ENCODE measurements around the gene MAP1S. TPM values are rescaled to one million over a fixed set of nuclear protein-coding genes. Genes with fewer than 3 reads are reported as not detected.

The MAP1S gene
- polyA plus RNA-seq, 1 of the 3 experiments (the other 2 are of a cell fraction): 18.4 TPM

- Histone ChIP-seq H3K9me2 (no peaks in the 10 kb centered on the region), H2AFZ (ENCODE audit: low read depth) (no peak overlapping the region), H3K4me2 (no peak overlapping the region), H3K9ac (no peak overlapping the region), H3K9me3 (no peaks in the 10 kb centered on the region), H3K27me3 (ENCODE audit: insufficient read depth) (peaks cover 9% of the 10 kb centered on the region; the same call in 1 of the 2 replicates), H3F3A (replicated peaks; ENCODE audit: insufficient read depth) (no peaks in the 10 kb centered on the region), H3K27ac (ENCODE audit: low read depth in 2 of 2, low read length in 1 of 2) (no peak overlapping the region), H3K36me3 (replicated peaks in 1 of 2; ENCODE audit: control insufficient read depth in 1 of 2, insufficient read depth in 2 of 2, low read length in 1 of 2) (no peaks in the 10 kb centered on the region), H3K4me3 (ENCODE audit: low read depth in 2 of 2, low read length in 1 of 2) (no peak overlapping the region), H3K4me1 (ENCODE audit: control insufficient read depth in 1 of 2, insufficient read depth in 2 of 2, low read depth in 1 of 2, low read length in 1 of 2) (peaks cover 0 to 2% of the 10 kb centered on the region in 2 experiments; a peak in 1 of 4 replicates), H4K20me1 (ENCODE audit: insufficient read depth) (no peaks in the 10 kb centered on the region), H3K79me2 (ENCODE audit: insufficient read depth) (no peaks in the 10 kb centered on the region)
- DNase-seq: no peak
- POLR2A ChIA-PET: no interaction called here
- CTCF ChIA-PET: interaction anchor here (0.6 to 1.8 kb wide), 4 partner anchors 8 to 153 kb away, joined by 3 to 6 read pairs (median 4); no protein-coding TSS in a partner anchor
- WGBS (ENCODE audit: low lambda C conversion rate): 55% methylated on average over 4 of the region's 4 CpGs
- TF ChIP-seq ZBTB33 (IDR thresholded peaks at IDR 0.05; ENCODE audit: borderline replicate concordance, low read depth) (no peak), NRF1 (IDR thresholded peaks at IDR 0.05; ENCODE audit: low read depth, low read length) (no peak), CHD2 (IDR thresholded peaks at IDR 0.05; ENCODE audit: low read length, partially characterized antibody) (no peak), EZH2phosphoT487 (IDR thresholded peaks at IDR 0.05; ENCODE audit: borderline replicate concordance, low read depth) (no peak), YY1 (IDR thresholded peaks at IDR 0.05; ENCODE audit: low read depth) (no peak), CTCF (IDR thresholded peaks at IDR 0.05) (no peak), EP300 (IDR thresholded peaks at IDR 0.05; ENCODE audit: borderline replicate concordance in 1 of 2, low read depth in 1 of 2, low read length in 1 of 2) (no peak), NFIC (IDR thresholded peaks at IDR 0.05; ENCODE audit: borderline replicate concordance) (no peak), POLR2AphosphoS5 (IDR thresholded peaks at IDR 0.05; ENCODE audit: low read depth, low read length) (no peak), ELF1 (IDR thresholded peaks at IDR 0.05) (no peak), TCF12 (IDR thresholded peaks at IDR 0.05) (no peak), FOXJ3 (CRISPR knock-in tag; IDR thresholded peaks at IDR 0.05) (no peak), JUND (IDR thresholded peaks at IDR 0.05) (no peak), RXRA (IDR thresholded peaks at IDR 0.05; ENCODE audit: borderline replicate concordance, low read depth) (no peak), RAD21 (IDR thresholded peaks at IDR 0.05; ENCODE audit: low read length) (no peak), GABPA (IDR thresholded peaks at IDR 0.05; ENCODE audit: low read depth) (no peak)
- TF ChIP-seq, protein P1, sequence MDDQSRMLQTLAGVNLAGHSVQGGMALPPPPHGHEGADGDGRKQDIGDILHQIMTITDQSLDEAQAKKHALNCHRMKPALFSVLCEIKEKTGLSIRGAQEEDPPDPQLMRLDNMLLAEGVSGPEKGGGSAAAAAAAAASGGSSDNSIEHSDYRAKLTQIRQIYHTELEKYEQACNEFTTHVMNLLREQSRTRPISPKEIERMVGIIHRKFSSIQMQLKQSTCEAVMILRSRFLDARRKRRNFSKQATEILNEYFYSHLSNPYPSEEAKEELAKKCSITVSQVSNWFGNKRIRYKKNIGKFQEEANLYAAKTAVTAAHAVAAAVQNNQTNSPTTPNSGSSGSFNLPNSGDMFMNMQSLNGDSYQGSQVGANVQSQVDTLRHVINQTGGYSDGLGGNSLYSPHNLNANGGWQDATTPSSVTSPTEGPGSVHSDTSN (IDR thresholded peaks at IDR 0.05): no peak
- TF ChIP-seq, protein P2, sequence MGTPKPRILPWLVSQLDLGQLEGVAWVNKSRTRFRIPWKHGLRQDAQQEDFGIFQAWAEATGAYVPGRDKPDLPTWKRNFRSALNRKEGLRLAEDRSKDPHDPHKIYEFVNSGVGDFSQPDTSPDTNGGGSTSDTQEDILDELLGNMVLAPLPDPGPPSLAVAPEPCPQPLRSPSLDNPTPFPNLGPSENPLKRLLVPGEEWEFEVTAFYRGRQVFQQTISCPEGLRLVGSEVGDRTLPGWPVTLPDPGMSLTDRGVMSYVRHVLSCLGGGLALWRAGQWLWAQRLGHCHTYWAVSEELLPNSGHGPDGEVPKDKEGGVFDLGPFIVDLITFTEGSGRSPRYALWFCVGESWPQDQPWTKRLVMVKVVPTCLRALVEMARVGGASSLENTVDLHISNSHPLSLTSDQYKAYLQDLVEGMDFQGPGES (IDR thresholded peaks at IDR 0.05; ENCODE audit: low read depth, low read length): no peak
Observed at GRCh38 chr19:17692566-17692965, 26.7 kb upstream of the MAP1S start.

All from SK-N-SH (cell line).